ENCODE measurements around the gene PNMA6E. TPM values are rescaled to one million over a fixed set of nuclear protein-coding genes. Genes with fewer than 3 reads are reported as not detected.
"Not testable (repeated sequence)": the region's sequence is repeated elsewhere in the genome, so short reads cannot be mapped to it uniquely, and the experiment has no call there.

Gene PNMA6E
- total RNA-seq, 6 donors from 2014 or later, result 0.09 to 0.44 (median 0.10) TPM; not detected in 3

GRCh38 chrX:153397256-153397960, 3.7 kb downstream of the PNMA6E start:
- H3K27me3 ChIP-seq, result peaks cover 0 to 2% (median 0%) of the 10 kb centered on the region in 4 donors

GRCh38 chrX:153396320-153397195, 4.6 kb downstream of the PNMA6E start:
- TF ChIP-seq CTCF (IDR thresholded peaks at IDR 0.05), result no peak
- TF ChIP-seq POLR2A (IDR thresholded peaks at IDR 0.05), result no peak
- TF ChIP-seq EP300 (IDR thresholded peaks at IDR 0.05), result no peak
- TF ChIP-seq POLR2AphosphoS5 (IDR thresholded peaks at IDR 0.05), result no peak
- Histone ChIP-seq H3K9me3 (peaks cover 0 to 8% (median 0%) of the 10 kb centered on the region in 4 donors), H3K36me3 (no peaks in the 10 kb centered on the region), H3K27me3 (peaks cover 0 to 2% (median 0%) of the 10 kb centered on the region in 4 donors), H3K27ac (no peak overlapping the region), H3K4me1 (no peaks in the 10 kb centered on the region), H3K4me3 (no peak overlapping the region)
- WGBS, 2 donors, result 88 to 93% methylated on average over 3 to 19 of the region's 26 CpGs
- no peak for DNase-seq
- no peak for ATAC-seq (ENCODE audit: low FRiP score in 2 of 2)

More at GRCh38 chrX:153397256-153397960, 3.7 kb downstream of the PNMA6E start:
- ATAC-seq (ENCODE audit: low FRiP score in 2 of 2) (no peak), DNase-seq (no peak)
- Histone ChIP-seq H3K4me1 (no peaks in the 10 kb centered on the region), H3K27ac (no peak overlapping the region), H3K9me3 (peaks cover 0 to 8% (median 0%) of the 10 kb centered on the region in 4 donors), H3K36me3 (no peaks in the 10 kb centered on the region), H3K4me3 (no peak overlapping the region)
- no peak for TF ChIP-seq EP300 (IDR thresholded peaks at IDR 0.05)
- 73 to 78% methylated on average over 13 to 24 of the region's 27 CpGs for whole genome bisulfite sequencing, 2 donors

GRCh38 chrX:153395613-153396319, 5.4 kb downstream of the PNMA6E start:
- Histone ChIP-seq H3K27ac (no peak overlapping the region), H3K4me3 (no peak overlapping the region), H3K4me1 (no peaks in the 10 kb centered on the region), H3K9me3 (peaks cover 0 to 5% (median 0%) of the 10 kb centered on the region in 4 donors), H3K36me3 (no peaks in the 10 kb centered on the region), H3K27me3 (peaks cover 0 to 2% (median 0%) of the 10 kb centered on the region in 4 donors)
- TF ChIP-seq EP300 (IDR thresholded peaks at IDR 0.05) (no peak), POLR2A (IDR thresholded peaks at IDR 0.05) (no peak), CTCF (IDR thresholded peaks at IDR 0.05) (no peak), POLR2AphosphoS5 (IDR thresholded peaks at IDR 0.05) (no peak)
- ATAC-seq (ENCODE audit: low FRiP score in 2 of 2) (no peak), DNase-seq (no peak)
- WGBS, 2 donors, result 56 to 84% methylated on average over 6 to 26 of the region's 26 CpGs

GRCh38 chrX:153394612-153395011, 6.5 kb downstream of the PNMA6E start:
- DNase-seq (no peak), ATAC-seq (ENCODE audit: low FRiP score in 2 of 2) (no peak)
- no peaks in the 10 kb centered on the region for H3K9me3 ChIP-seq
- no peak overlapping the region for H3K27ac ChIP-seq
- H3K4me1 ChIP-seq, result no peaks in the 10 kb centered on the region
- H3K27me3 ChIP-seq, result peaks cover 0 to 2% (median 0%) of the 10 kb centered on the region in 4 donors
- no peak overlapping the region for H3K4me3 ChIP-seq
- H3K36me3 ChIP-seq, result no peaks in the 10 kb centered on the region
- TF ChIP-seq POLR2AphosphoS5 (IDR thresholded peaks at IDR 0.05) (no peak), EP300 (IDR thresholded peaks at IDR 0.05) (no peak)
- WGBS, 2 donors, result 46 to 66% methylated on average over 12 to 13 of the region's 13 CpGs

- H3K27ac ChIP-seq, result no peak overlapping the region
- TF ChIP-seq POLR2AphosphoS5 (IDR thresholded peaks at IDR 0.05) (no peak), POLR2A (IDR thresholded peaks at IDR 0.05) (no peak), EP300 (IDR thresholded peaks at IDR 0.05) (no peak), CTCF (IDR thresholded peaks at IDR 0.05) (no peak)
- DNase-seq, result peak in 1 of 2 donors; percentile 10
- H3K9me3 ChIP-seq, result no peaks in the 10 kb centered on the region
- ATAC-seq (ENCODE audit: low FRiP score in 2 of 2), result no peak
- 88 to 90% methylated on average over 2 to 13 of the region's 16 CpGs for WGBS, 2 donors
- no peaks in the 10 kb centered on the region for H3K36me3 ChIP-seq
- H3K27me3 ChIP-seq, result peaks cover 0 to 2% (median 0%) of the 10 kb centered on the region in 4 donors
- H3K4me1 ChIP-seq, result no peaks in the 10 kb centered on the region
- H3K4me3 ChIP-seq, result no peak overlapping the region
Observed at GRCh38 chrX:153392642-153393321, 8.4 kb downstream of the PNMA6E start.

GRCh38 chrX:153389460-153389768, 11.7 kb downstream of the PNMA6E start:
- not testable (repeated sequence) for H3K9me3 ChIP-seq; H3K4me3 ChIP-seq; H3K36me3 ChIP-seq; ATAC-seq (ENCODE audit: low FRiP score in 2 of 2); H3K27ac ChIP-seq; DNase-seq; H3K27me3 ChIP-seq; H3K4me1 ChIP-seq
- WGBS, 2 donors, result 83 to 92% methylated on average over 2 to 5 of the region's 6 CpGs

Data from upper lobe of left lung (tissue), 6 donors.